HG03442 (cell line): ENCODE data around the gene TPO.
"Not testable (repeated sequence)": the region's sequence is repeated elsewhere in the genome, so short reads cannot be mapped to it uniquely, and the experiment has no call there.

Source experiments
- ATAC-seq: cut with Tn5 transposase; IDR thresholded peaks from one replicate; pipeline ENCODE4 v1.9.1; 2021; ENCODE audit warnings: mild to moderate bottlenecking, moderate library complexity; ENCODE audit not compliant: unreplicated experiment

TPO gene

GRCh38 chr2:1571477-1572417, 158.5 kb downstream of the TPO start:
- ATAC-seq: no peak

GRCh38 chr2:1572638-1573037, 159.4 kb downstream of the TPO start:
- no peak for ATAC-seq

DNA sequence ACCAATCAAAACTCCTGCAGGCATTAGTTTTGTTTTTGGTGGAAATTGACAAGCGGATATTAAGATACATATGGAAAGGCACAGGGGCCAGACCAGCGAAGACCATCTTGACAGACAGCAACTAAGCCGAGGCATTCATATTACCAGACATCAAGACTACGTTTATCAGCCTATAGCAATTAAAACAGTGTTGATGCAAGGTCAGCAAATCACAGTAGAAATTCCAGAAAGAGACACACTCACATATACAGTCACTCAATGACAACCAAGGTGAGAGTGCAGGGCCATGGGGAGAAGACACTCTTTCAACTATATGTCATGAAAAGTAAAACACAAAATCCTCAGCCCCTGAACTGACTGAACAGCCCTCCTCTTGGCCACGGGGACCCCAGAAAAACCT, 164.6 kb downstream of the TPO start:
- no peak for ATAC-seq

DNA sequence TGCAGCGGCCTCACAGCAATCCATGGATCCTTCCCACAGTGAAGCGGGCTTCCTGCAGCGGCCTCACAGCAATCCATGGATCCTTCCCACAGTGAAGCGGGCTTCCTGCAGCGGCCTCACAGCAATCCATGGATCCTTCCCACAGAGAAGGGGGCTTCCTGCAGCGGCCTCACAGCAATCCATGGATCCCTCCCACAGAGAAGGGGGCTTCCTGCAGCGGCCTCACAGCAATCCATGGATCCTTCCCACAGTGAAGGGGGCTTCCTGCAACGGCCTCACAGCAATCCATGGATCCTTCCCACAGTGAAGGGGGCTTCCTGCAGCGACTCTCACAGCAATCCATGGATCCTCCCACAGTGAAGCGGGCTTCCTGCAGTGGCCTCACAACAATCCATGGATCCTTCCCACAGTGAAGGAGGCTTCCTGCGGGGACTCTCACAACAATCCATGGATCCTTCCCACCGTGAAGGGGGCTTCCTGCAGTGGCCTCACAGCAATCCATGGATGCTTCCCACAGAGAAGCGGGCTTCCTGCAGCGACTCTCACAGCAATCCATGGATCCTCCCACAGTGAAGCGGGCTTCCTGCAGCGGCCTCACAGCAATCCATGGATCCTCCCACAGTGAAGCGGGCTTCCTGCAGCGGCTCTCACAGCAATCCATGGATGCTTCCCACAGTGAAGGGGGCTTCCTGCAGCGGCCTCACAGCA, 168.1 kb downstream of the TPO start:
- not testable (repeated sequence) for ATAC-seq

DNA sequence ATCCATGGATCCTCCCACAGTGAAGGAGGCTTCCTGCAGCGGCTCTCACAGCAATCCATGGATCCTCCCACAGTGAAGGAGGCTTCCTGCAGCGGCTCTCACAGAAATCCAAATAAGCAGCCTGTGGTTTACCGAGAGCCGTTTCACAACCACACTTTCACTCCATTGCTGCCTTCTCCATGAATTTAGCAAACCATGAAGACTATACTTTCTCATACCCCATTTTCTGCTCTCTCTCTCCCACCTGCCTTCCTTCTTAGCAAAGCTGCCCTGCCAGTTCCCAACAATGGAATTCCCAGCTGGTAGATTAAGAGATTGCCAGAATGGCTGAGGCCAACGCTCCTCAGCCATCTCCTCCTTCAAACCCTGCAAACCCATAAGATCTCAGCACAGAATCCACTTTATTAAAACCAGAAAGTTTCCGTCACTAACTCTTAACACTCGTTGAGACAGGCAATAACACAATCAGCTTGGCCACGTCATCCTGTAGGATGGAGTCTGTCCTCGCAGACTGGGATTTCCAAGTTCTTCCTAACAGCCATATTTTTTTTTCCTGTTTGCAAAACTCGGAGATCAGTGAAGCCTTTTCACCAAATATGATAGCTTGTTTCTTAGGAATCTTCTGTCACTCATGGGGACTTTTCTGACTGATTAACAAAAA, 168.8 kb downstream of the TPO start:
- no peak for ATAC-seq

DNA sequence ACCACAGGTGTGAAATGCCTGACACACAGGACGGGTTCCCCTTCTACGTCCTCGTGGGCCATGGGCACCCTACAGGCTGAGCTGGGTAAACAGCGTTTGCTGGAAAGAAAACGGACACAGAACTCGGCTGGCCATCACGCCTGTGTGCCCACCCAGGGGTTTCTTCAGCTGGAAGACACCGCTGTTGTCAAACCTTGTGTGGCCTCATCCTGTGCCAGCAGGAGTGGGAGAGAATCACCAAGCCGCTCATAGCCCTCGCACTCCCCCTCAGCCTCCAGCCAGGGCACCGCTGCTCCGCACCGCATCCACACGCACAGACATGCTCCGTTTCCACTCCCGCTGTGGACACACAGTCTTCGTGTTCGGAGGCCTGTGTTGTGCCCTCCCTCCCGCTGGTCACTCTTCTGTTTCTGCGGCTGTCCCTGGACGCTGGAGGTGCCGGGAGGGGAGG, 169.7 kb downstream of the TPO start:
- no peak for ATAC-seq

DNA sequence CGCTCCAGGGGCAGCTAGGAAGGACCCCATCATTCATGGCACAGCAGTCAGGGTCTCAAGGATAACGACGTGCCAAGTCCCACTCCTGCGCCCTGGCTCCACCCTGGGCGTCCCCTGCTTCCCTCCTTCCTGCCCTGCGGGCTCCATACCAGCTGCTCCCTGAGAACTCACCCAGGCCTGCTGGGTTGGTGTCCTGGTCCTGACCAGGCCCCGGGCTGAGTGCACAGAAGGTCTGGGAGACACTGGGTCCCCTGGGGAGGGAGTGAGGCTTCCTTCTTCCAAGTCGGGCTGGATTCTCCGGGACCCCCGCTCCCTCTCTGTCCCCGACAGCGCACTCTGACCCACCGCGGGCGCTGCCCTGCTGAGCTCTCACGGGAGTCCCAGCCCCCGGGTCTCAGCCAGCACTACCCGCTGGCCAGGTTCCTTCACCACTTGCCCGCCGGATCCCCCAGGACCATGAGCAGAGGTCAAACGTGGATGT, 170.8 kb downstream of the TPO start:
- ATAC-seq: no peak

DNA sequence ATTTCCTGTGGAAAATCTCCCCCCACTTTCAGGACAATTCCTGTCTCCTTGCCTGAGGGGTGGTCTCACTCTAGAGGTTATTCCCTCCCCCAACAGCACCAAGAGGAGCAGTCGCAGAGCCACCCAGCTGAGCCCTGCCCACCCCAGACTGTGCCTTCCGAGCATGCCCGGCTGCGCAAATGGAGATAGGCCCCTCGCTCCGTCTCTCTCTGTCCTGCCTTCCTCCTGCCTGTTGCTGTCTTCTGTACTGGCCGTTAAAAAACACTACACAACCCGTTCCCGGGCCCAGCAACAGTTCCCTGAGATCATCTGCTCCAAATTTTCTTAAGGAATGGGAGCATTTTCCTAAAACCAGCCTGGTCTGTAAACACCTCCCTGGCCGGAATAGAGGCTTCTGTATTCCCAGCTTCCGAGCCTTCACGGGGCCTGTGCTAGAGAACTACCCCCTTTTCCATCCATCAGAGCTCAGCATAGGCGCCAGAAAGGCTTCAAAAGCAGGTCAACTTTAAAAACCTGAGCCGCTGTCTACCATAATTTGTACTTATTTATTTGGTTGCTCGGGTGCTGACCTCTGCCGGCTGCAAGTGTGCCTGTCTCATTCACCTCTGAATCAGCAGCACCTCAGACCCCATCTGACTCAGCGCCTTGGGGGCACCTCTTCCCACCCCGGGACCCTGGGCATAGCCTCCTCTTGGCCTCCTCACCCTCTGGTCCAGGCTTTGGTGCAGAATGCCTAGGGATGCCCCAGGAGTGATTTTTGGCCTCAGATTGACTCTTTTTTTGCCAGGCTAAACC, 171.6 kb downstream of the TPO start:
- no peak for ATAC-seq

- no peak for ATAC-seq
Measured at GRCh38 chr2:1585635-1586034, 172.4 kb downstream of the TPO start.

GRCh38 chr2:1586251-1586922, 173.1 kb downstream of the TPO start:
- no peak for ATAC-seq

GRCh38 chr2:1586923-1587840, 173.9 kb downstream of the TPO start:
- no peak for ATAC-seq

DNA sequence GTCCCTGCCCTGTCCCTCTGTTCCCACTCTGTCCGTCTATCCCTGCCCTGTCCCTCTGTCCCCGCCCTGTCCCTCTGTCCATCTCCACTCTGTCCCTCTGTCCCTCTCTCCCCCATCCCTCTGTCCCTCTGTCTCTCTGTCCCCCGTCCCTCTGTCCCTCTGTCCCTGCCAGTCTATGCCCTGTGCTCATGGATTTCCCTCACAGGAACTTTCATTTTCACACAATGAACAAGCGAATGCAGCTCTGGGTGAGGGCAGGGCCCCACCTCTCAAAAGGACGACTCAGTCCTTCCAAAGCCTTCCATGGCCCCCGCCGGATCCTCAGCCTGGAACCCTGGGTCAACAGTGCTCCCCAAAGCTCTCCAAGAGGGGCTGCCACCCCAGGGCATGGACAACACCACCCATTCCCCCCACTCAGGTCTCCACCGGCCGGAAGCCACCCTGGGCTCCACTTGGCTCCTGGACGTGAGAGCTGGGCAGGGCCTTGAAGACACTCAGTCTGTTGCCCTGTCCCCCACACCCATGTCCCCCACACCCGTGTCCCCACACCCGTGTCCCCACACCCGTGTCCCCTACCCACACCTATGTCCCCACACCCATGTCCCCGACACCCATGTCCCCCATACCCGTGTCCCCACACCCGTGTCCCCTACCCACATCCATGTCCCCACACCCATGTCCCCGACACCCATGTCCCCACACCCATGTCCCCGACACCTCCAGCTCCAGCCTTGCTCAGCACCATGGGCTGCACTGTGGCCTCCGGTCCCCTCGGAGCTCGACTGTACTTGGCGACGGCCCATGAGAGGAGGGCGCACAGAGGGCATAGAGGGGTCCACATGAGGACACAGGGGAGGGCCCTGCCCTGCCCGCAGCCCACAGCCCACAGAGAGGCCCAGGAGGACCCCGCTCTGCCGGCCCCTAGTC, 175.1 kb downstream of the TPO start:
- no peak for ATAC-seq

DNA sequence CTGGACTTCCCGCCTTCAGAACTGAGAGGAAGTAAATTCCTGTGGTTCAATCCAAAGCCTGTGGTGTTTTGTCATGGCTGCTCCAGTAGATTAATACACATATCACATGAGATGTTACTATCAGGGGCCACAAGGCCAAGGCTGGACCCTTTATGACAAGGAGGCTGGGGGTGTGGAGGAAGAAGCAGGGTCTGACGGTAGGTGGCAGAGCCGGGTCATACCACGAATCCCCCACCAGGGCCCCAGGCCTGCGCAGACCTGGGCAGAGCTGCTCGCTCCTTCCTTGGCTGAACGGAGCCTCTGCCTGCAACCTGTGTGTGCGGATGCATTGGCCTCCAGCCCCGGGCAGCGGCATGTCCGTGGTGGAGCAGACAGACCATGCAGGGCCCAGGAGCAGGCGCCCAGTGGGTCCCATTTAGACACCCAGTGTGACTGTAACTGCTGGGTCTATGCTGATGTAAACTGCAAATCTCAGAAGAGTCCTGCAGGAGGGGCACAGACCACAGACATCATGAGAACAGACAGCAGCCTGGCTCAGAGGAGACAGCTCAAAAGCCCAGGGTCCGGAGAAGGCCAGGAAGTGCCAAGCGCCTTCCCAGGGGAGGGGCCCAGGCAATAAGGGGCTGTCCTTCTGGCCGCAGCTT, 175.8 kb downstream of the TPO start:
- ATAC-seq: no peak

DNA sequence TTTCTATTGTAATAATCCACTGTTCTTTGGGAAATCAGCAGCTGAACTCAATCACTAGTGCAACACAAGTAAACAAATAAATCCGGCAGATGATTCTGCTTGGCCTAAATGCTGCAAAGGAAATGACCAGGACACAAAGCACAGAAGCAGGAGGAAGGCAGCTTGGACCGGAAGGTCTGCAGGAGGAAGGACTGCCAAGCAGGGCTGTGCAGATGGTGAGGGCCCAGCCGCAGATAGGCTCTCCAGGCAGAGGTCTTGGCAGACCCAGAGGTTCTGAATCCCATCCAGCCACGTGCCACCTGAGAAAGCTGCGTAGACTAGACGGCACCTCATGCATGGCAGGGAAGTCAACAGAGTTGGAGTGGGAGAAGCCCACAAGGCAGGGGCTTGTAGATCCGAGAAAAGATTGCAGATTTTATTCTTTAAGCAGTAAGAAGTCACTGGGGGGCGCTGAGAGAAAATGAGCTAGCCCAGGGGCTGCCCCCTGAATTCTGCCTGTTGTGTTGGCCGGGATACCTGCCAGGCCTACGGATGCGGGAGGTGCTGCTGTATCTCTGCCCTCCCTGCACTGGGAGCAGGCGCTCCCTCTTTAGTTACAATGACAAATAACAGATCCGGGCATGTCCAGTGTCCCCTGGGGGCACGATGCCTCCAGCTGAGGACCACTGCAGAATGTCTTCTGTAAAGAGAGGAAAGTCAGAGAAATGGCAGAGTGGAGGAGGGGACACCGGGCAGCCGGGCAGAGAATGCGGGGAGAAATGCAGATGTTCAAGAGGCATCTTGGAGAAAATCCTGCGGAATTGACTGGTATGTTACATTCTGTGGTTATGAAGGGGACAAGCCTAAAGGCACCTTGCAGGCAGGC, 177.6 kb downstream of the TPO start:
- no peak for ATAC-seq

DNA sequence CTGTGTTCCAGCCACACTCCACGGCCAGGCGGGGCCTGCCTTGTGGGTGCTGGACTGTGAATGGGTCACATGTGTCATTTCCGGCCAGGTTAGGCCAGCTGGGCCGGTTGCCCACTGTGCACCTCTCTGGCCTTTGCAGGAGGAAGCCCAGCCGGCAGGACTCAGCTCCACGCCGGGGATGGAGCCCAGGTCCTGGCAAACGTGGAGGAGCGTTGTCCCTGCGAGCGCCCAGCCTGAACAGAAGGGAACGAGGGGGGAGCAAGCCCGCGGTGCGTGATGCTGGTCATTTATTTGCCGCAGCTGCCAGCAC, 178.2 kb downstream of the TPO start:
- ATAC-seq: no peak
